GM21619 (cell line): ENCODE results near the gene DPH3.
"Not testable (repeated sequence)": the region's sequence is repeated elsewhere in the genome, so short reads cannot be mapped to it uniquely, and the experiment has no call there.

Experiments
- ATAC-seq: cut with Tn5 transposase; IDR thresholded peaks from one replicate; pipeline ENCODE4 v1.9.1; 2021; ENCODE audit not compliant: unreplicated experiment

DPH3 gene

GRCh38 chr3:16264708-16265454, at the start of gene DPH3, which contains the start of gene OXNAD1:
TSS of gene DPH3 (minus strand) at chr3:16264943. CDS start at chr3:16264876, 67 bp downstream.
TSS of gene OXNAD1 (plus strand) at chr3:16265212. CDS start at chr3:16270953, 5,741 bp downstream.
- peak; percentile 98 for ATAC-seq

DNA sequence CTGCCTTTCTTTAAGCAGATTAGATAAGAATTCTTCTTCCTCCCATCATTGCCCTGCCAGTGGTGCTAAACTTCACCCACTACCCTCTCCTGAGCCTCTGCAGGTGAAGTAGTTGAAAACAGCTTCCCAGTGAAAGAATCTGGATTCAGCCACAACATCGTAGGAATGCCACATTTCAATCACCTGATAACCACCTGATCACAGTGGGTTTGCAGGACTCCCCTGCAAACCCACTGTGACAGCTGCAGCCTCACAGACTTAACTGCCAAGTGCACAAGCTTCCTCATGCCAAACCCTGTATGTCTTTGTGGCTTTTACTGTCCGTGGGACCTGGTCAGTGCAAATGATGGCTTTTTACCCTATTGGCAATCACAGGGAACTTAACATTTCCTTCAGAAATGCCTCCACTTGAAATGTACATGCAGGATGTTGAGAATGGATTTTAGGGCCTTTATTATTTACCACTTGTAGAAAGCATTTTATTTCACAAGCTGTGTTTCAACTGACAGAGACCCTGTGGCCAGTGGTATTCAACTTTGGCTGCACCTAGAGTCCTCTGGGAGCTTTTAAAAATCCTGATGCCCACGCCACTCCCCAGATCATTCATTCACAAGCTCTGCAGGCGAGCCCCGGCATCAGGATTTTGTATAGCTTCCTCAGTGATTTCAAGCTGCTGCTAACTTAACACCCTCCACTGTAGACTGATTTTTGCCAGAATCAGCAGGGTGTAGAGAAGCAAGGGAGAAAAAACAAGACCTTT, 49.3 kb upstream of the DPH3 start:
- ATAC-seq: no peak

GRCh38 chr3:16311960-16312451, 47.3 kb upstream of the DPH3 start:
- ATAC-seq: peak; percentile 61

DNA sequence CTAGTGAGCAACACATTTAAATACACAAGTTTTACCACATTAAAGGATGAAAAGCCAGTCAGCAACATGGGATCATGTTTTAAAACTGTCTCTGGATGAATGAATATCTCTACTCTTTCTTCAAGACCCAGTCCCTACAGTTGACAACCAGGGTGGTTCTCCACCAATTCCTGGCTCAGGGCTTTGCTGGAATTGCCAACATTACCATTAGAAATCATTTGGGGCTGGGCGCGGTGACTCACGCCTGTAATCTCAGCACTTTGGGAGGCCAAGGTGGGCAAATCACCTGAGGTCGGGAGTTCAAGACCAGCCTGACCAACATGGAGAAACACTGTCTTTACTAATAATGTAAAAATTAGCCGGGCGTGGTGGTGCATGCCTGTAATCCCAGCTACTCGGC, 45.7 kb upstream of the DPH3 start:
- not testable (repeated sequence) for ATAC-seq

DNA sequence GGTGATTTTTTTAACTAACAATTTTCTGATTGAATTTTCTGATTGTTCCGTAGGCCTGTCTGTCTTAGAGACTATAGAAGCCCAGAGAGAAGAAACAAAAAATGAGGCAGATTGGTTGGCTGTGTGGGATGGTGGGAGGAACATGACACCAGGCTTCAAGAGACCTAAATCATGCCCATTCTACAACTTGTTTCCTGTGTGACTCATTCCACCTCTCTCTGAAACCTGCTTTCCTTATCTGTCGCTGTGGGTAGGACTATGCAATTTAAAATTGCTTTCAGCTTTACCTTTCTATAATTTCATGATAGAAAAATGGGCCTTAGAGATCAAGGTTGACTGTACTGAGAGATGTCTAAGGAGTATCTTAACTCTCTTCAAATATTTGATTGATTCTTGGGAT, 44.8 kb upstream of the DPH3 start:
- ATAC-seq: peak; percentile 85

- no peak for ATAC-seq
Measured at GRCh38 chr3:16308727-16309126, 44.0 kb upstream of the DPH3 start.

- ATAC-seq: no peak
Measured at GRCh38 chr3:16307832-16308531, 43.2 kb upstream of the DPH3 start.

GRCh38 chr3:16305111-16305541, 40.4 kb upstream of the DPH3 start:
- no peak for ATAC-seq

DNA sequence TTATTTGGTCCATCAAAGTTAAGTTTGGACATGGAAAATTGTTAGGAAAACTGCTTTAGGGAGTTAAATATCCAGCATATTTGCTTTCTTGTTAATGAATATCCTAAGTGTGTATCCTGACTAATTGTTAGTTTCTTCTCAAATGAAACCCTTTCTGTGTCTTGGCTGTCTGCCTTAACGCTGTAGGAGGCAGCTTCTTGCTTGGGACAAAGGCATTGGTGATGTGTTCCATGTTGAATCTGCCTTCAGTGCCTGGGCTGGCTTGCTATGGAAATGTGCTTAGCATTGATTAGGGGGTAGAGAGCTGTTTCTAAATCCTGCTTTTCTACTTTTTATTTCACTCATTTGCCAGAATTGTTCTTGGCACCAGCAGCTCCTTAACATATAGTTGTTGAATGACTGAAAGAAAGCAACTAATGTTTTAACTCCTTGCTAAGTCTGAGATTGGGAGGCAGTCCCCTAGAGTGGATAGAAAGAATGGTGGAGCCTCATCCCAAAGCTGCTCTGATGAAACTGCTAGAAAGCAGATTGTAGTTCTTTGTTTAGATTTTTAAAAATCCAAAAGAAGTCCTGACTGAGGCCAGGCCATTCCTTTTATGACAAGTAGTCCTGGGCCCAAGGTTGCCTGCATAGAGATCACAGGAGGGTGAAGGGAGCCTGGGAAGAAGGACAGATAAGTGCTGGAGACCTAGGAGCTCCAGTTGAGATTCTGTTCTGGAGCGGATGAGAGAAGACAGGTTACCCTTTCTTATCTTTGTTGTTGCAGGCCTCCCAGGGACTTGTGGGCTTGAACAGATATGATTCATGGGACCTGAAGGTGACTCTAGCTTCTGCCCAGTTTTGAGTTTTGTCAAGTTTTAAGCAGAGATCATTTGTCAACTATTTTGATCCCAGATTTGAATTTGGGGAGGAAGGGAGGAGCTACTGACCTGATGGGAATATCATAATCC, 39.6 kb upstream of the DPH3 start:
- ATAC-seq: no peak

- no peak for ATAC-seq
Measured at GRCh38 chr3:16303037-16303575, 38.4 kb upstream of the DPH3 start.

- ATAC-seq: no peak
Measured at GRCh38 chr3:16302082-16302631, 37.4 kb upstream of the DPH3 start.

- no peak for ATAC-seq
Measured at GRCh38 chr3:16301507-16301906, 36.8 kb upstream of the DPH3 start.

GRCh38 chr3:16300881-16301359, 36.2 kb upstream of the DPH3 start:
- peak; percentile 72 for ATAC-seq

GRCh38 chr3:16300307-16300706, 35.6 kb upstream of the DPH3 start:
- ATAC-seq: no peak

- no peak for ATAC-seq
Measured at GRCh38 chr3:16299746-16300145, 35.0 kb upstream of the DPH3 start.

DNA sequence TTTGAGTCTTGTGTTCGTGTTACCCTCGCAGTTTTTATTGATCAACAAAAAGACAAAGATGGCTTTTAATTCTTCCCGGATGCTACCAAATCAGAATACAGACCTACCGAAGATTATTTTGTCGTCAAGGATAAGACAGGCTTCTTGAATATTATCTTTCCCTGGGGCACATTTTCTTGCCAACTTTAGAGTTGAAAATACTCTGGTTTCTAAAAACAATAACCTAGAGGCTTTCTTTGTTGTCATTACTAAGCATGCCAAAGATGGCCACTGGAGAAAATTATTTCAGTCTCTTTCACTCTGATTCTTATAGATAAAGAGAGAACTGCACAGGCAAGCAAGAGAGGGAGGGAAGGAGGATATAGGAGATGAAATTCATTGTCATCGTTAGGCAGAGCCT, 34.1 kb upstream of the DPH3 start:
- ATAC-seq: no peak

DNA sequence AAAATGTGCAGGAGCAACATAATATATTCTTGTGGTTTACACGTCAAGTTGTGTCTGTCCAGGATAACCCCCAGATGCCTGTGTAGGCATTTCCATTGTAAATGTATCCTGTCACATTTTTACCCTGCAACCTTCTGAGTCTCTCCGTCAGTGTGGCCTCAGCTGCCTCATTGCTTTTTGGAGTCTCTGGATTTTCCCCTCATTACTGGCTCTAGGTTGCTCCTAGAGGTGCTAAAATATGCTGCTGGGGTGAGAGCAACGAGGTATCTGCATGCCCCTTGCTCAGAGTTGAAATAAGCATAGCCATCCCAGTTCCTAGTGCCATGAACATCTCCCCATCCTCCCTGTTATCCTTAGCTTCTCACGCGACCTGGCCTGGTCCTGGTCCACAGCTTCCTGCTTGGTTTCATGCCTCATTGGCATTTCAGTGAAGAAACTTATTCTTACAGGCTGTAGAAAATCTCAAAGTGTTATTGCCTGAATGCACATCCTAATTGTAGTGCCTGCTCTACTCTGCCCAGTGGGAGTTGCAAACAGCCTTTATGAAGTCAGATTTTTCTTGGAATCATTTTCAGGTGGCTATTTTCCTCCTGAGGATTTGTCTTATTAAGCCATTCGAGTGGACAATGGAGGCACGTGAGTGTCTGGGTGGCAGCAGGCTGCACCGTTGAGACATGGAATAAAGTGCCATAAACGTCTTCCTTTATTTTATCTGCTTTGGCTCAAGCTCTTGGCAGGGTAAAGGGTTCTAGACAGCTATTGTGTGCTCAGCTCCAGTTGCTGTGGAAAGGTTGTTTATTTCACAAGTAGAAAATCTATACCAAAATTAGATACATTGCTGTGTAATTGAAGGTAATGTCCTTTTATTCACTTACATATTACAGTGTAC, 33.5 kb upstream of the DPH3 start:
- no peak for ATAC-seq

GRCh38 chr3:16295298-16295890, 30.7 kb upstream of the DPH3 start:
- ATAC-seq: no peak
